COLO668 (cell line): ENCODE measurements around the gene PSME1.

Experiments
- DNase-seq: peaks from one replicate; lab custom pipeline; 2025; ENCODE audit not compliant: unreplicated experiment; lab: John Stamatoyannopoulos, UW

The PSME1 gene

GRCh38 chr14:24145690-24146452 is 9.9 kb downstream of the PSME1 start:
- no peak for DNase-seq

DNA sequence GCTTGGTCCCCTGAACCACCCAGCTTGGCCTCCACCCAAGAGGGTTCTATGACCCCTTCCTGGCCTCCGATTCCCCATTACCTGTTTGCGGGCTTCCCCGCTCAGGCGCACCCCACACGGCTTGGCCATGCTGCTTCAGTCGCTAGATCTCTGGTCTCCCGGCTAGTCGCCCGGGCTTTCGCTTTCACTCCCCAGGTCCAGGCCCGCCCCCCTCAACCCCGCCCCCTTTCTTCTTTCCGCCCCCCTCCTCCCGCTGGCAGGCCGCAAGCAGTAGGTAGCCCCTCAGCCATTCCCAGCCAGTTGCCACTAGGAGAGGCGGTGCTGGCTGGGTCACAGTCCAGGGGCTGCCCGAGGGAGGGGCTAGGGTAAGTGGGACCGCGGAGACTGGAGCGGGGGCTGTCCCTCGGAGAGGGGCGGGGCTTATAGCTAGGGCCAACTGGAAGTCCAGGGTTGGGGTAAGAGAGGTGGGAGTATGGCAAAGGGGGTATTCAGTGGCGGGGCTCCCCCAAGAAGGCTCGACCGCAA is 10.5 kb downstream of the PSME1 start, which contains the start of gene PSME2:
Gene PSME2 (minus strand): TSS at position 158 of the 525 bp plus-strand sequence. CDS start 29 bp downstream, at position 129.
- peak; percentile 95 for DNase-seq

GRCh38 chr14:24146978-24147760 is 11.2 kb downstream of the PSME1 start, which contains the start of gene RNF31:
Gene RNF31 (plus strand): TSS chr14:24147498. CDS start chr14:24147699, 201 bp downstream.
- peak; percentile 99 for DNase-seq

GRCh38 chr14:24147761-24148428 is 11.9 kb downstream of the PSME1 start:
- peak; percentile 55 for DNase-seq

GRCh38 chr14:24149302-24149969 is 13.4 kb downstream of the PSME1 start:
- DNase-seq, result no peak

GRCh38 chr14:24150061-24150460 is 14.1 kb downstream of the PSME1 start:
- DNase-seq, result no peak

- no peak for DNase-seq
These were observed 14.6 kb downstream of the PSME1 start for GRCh38 chr14:24150567-24150966.

DNA sequence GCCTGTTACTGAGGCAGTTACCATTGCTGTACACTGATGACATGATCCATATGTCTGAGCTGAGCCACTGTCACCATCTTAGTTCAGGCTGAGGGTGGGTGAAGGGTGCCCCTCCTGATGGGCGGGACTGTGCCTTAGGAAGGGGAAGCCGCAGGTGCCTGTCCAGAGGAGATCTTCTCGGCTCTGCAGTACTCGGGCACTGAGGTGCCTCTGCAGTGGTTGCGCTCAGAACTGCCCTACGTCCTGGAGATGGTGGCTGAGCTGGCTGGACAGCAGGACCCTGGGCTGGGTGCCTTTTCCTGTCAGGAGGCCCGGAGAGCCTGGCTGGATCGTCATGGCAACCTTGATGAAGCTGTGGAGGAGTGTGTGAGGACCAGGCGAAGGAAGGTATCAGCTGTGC is 15.0 kb downstream of the PSME1 start:
- no peak for DNase-seq

DNA sequence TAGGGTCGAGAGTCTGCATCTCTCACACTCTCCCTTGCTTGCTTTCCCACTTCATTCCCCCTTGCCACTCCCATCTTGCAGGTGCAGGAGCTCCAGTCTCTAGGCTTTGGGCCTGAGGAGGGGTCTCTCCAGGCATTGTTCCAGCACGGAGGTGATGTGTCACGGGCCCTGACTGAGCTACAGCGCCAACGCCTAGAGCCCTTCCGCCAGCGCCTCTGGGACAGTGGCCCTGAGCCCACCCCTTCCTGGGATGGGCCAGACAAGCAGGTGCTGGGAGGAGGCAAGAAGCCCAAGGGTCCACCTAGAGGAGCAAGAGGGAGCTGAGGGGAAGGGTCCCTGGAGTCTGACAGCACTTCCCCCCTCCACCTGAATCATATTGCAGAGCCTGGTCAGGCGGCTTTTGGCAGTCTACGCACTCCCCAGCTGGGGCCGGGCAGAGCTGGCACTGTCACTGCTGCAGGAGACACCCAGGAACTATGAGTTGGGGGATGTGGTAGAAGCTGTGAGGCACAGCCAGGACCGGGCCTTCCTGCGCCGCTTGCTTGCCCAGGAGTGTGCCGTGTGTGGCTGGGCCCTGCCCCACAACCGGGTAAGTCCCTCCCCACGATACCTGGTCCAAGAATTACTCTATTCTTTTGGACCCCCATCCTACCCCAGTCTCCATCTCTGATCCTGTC is 15.5 kb downstream of the PSME1 start:
- DNase-seq, result no peak

DNA sequence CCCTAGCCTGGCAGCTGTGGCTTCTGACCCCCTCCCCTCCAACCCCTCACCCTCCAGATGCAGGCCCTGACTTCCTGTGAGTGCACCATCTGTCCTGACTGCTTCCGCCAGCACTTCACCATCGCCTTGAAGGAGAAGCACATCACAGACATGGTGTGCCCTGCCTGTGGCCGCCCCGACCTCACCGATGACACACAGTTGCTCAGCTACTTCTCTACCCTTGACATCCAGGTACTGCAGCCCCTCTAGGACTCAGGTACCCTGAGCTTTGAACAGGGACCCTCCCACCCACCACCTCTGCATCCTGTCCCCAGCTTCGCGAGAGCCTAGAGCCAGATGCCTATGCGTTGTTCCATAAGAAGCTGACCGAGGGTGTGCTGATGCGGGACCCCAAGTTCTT is 19.1 kb downstream of the PSME1 start:
- no peak for DNase-seq

- DNase-seq, result no peak
These were observed 20.8 kb downstream of the PSME1 start for GRCh38 chr14:24156840-24157239.

DNA sequence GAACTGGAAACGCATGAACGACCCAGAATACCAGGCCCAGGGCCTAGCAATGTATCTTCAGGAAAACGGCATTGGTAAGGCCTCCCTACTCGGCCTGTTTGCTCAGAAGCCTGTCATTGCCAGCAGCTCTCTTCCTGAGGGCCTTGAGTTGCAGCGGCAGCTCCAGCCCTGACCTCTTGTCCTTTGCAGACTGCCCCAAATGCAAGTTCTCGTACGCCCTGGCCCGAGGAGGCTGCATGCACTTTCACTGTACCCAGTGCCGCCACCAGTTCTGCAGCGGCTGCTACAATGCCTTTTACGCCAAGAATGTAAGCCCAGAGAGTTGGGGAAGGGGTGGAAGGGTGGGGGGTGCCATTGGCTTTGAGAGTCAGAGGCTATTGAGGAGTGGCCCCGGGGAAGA is 21.3 kb downstream of the PSME1 start:
- DNase-seq, result no peak

DNA sequence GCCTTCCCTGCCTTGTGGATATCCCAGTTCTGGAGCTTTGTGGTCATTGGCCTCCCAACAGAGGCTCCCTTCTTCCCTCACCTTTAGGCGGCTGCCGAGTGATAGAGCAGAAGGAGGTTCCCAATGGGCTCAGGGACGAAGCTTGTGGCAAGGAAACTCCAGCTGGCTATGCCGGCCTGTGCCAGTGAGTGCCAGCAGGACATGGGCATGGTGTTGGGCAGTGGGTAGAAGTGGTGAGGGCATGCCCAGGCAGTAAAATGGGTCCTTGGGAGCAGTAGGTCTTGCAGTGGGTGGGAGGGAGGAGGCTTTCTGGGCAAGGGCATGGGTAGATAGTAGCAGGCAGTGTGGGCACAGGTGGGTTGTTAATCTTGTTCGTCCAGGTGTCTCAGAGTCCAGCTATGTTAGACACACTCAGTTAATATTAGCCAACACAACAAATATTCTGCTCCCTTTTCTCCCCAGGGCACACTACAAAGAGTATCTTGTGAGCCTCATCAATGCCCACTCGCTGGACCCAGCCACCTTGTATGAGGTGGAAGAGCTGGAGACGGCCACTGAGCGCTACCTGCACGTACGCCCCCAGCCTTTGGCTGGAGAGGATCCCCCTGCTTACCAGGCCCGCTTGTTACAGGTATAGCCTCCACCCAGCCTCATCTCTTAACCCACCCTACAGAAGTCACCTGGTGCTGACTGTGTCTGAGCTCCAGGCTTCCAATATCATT is 23.9 kb downstream of the PSME1 start:
- no peak for DNase-seq

DNA sequence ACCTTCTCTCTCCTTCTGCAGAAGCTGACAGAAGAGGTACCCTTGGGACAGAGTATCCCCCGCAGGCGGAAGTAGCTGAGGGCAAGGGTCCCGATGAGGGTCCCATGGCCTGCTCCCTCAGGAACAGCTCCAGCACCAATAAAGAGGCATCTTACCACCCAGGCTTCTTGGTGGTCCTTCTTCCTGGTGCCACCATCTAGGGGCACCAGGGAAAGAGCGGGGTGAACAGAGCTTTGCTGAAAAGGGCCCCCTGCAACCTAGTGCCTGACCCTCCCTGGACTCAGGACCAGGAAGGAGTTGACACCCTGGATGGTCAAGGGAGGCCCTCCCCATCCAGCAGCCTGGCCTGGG is 24.5 kb downstream of the PSME1 start:
- no peak for DNase-seq

DNA sequence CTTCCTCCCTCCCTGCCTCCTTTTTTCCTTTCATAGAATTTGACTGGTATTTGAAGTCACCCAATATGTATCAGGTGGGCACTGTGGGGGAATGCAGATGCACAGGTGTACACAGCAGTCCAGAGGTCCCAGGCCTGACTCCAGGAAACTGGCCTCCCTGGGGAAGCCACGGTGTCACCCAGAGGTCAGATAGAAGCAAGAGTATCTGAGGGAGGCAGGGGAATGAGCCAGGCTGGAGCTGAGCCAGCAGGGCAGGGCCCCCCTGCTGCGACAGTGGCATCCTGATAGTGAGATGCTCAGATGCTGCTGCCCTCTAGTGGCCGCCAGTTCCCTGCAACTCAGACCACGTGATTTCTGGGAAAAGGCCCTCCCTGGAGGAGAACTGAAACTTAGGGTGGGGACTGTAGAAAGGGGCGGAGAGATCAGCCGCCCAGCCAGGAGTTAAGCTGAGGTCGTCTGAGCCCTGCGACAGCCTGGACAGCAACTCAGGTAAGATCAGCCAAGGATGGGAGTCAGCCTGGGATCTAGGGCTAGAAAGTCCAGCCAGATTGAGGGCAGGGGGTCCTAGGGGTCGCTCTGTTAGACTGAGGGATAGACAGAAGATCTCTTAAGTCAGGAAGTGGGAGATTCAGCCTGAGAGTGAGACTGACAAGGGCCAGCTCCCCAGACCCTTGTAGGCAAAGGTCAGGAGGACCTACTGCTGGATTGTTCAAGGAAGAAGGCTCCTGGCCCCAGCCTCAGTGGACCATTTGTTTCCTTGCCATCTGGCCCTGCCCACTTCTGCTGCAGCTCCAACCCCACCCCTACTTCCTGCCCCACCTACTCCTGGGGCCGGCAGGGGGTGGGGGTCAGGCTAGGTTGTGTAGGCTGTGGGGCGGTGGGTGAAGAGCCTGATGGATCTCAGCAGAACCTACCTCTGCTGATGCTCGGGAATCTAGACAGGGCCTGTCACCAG is 25.1 kb downstream of the PSME1 start, which contains the start of gene IRF9:
Gene IRF9 (plus strand): TSS at position 416 of the 955 bp plus-strand sequence. CDS start 880 bp downstream, outside the sequence.
- DNase-seq, result peak; percentile 99

DNA sequence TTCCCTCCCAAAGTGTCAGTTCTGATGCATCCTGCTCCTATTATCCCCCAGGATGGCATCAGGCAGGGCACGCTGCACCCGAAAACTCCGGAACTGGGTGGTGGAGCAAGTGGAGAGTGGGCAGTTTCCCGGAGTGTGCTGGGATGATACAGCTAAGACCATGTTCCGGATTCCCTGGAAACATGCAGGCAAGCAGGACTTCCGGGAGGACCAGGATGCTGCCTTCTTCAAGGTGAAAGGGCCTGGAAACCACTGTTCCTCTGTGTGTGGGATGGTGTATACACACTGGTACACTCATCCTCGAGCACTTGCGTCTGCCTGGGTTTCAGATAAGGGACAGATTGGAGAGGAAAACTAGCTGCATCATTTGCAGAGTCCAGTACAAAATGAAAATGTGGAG is 26.1 kb downstream of the PSME1 start:
- no peak for DNase-seq

DNA sequence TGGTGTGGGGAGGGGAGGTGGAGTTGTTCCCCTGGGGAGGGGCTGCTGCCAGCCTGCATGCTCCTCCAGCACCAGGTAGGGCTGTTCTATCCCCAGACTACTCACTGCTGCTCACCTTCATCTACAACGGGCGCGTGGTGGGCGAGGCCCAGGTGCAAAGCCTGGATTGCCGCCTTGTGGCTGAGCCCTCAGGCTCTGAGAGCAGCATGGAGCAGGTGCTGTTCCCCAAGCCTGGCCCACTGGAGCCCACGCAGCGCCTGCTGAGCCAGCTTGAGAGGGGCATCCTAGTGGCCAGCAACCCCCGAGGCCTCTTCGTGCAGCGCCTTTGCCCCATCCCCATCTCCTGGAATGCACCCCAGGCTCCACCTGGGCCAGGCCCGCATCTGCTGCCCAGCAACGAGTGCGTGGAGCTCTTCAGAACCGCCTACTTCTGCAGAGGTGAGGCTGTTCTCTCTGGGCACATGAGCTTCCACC is 28.6 kb downstream of the PSME1 start:
- DNase-seq, result no peak

- no peak for DNase-seq
These were observed 29.8 kb downstream of the PSME1 start for GRCh38 chr14:24165785-24166184.
